Uterus (tissue), 4 donors: ENCODE data around the gene INPP5A. TPM values are rescaled to one million over a fixed set of nuclear protein-coding genes. Genes with fewer than 3 reads are reported as not detected.
"Not testable (repeated sequence)": the region's sequence is repeated elsewhere in the genome, so short reads cannot be mapped to it uniquely, and the experiment has no call there.

Experiments
- DNase-seq, 2 donors: peaks; one replicate each; pipeline ENCODE4 v3.0.0-alpha.2; 2019 to 2020
- H3K27ac ChIP-seq, 2 donors: fragments of 200-600 bp; sonication (generic); 1 replicate in 1 of 2; 2 replicates in 1 of 2; pipeline ENCODE4 v1.5.1; 2016 to 2018
- H3K27me3 ChIP-seq, 2 donors: fragments of 200-600 bp; sonication (generic); one replicate each; pipeline ENCODE4 v1.5.1; 2018 to 2019; ENCODE audit warnings: control low read depth in 1 of 2
- H3K36me3 ChIP-seq, 2 donors: fragments of 200-600 bp; sonication (generic); one replicate each; pipeline ENCODE4 v1.5.1; 2019; ENCODE audit warnings: control low read depth in 1 of 2
- H3K4me1 ChIP-seq, 2 donors: fragments of 200-600 bp; sonication (generic); one replicate each; pipeline ENCODE4 v1.5.1; 2018 to 2019; ENCODE audit warnings: control low read depth in 1 of 2
- H3K4me3 ChIP-seq, 2 donors: fragments of 200-600 bp; sonication (generic); 1 replicate in 1 of 2; 2 replicates in 1 of 2; pipeline ENCODE4 v1.5.1; 2018 to 2019; ENCODE audit warnings: mild to moderate bottlenecking in 1 of 2
- H3K9me3 ChIP-seq, 2 donors: fragments of 200-600 bp; sonication (generic); one replicate each; pipeline ENCODE4 v1.5.1; 2019; ENCODE audit warnings: control low read depth in 1 of 2
- POLR2A ChIP-seq, 2 donors: fragments of 450-650 bp; IDR thresholded peaks; one replicate each; pipeline ENCODE4 v1.6.1; 2016; ENCODE audit warnings: antibody characterized with exemption in 2 of 2, mild to moderate bottlenecking in 1 of 2, moderate library complexity in 1 of 2
- intact Hi-C: fragments of 100-400 bp; cut with DNase I; formaldehyde crosslinking; loops from one replicate; pipeline ENCODE4 v1.15.1; 2023; ENCODE audit warnings: low total_unique reads
- total RNA-seq, 4 donors: library from RNA; depleted of rRNA in 3 of 4; stranded (reverse); fragments of >200 nt in 3 of 4; gene quantifications; one replicate each; pipeline versions ENCODE4 v1.1.0 to v1.2.4, GENCODE V29; 2014 to 2023
- TF ChIP-seq, protein P1 (sequence below), 4 experiments: fragments of 200-600 bp in 2 of 4; fragments of 450-650 bp in 2 of 4; sonication (generic) in 2 of 4; IDR thresholded peaks; one replicate each; pipeline ENCODE4 v1.5.1; 2016 to 2019; ENCODE audit warnings: antibody characterized with exemption in 4 of 4, mild to moderate bottlenecking in 2 of 4, moderate library complexity in 1 of 4
- donor health status: DM: yes; HTN: yes; CAD: no.

The INPP5A gene
- total RNA-seq, 4 donors from 2014 or later: 22.5 to 160 (median 93.2) TPM

DNA sequence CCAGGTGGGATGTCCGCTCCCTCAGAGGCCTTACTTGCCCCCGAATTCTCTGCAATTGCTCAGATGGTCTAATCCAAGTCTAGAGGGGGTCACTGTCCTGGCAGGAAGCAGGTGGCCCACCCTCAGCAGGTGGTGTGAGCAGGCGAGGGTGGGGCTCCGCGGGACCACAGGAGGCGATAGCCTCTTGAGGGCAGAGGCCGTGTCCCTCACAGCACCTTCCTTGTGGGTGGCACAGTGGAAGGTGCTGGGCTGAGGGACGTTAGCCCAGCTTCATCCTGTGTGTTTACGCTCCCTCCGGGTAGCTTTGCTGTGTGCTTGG lies 38.3 kb upstream of the INPP5A start:
- no peaks in the 10 kb centered on the region for H3K27me3 ChIP-seq
- H3K27ac ChIP-seq: no peak overlapping the region
- H3K4me3 ChIP-seq: no peak overlapping the region
- H3K9me3 ChIP-seq: no peaks in the 10 kb centered on the region
- no peaks in the 10 kb centered on the region for H3K36me3 ChIP-seq
- DNase-seq: peak in 1 of 2 donors; percentile 13
- H3K4me1 ChIP-seq: peaks cover 0 to 7% of the 10 kb centered on the region in 2 donors
- TF ChIP-seq, protein P1, sequence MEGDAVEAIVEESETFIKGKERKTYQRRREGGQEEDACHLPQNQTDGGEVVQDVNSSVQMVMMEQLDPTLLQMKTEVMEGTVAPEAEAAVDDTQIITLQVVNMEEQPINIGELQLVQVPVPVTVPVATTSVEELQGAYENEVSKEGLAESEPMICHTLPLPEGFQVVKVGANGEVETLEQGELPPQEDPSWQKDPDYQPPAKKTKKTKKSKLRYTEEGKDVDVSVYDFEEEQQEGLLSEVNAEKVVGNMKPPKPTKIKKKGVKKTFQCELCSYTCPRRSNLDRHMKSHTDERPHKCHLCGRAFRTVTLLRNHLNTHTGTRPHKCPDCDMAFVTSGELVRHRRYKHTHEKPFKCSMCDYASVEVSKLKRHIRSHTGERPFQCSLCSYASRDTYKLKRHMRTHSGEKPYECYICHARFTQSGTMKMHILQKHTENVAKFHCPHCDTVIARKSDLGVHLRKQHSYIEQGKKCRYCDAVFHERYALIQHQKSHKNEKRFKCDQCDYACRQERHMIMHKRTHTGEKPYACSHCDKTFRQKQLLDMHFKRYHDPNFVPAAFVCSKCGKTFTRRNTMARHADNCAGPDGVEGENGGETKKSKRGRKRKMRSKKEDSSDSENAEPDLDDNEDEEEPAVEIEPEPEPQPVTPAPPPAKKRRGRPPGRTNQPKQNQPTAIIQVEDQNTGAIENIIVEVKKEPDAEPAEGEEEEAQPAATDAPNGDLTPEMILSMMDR (IDR thresholded peaks at IDR 0.05): no peak
- intact Hi-C loops: no loop called here

DNA sequence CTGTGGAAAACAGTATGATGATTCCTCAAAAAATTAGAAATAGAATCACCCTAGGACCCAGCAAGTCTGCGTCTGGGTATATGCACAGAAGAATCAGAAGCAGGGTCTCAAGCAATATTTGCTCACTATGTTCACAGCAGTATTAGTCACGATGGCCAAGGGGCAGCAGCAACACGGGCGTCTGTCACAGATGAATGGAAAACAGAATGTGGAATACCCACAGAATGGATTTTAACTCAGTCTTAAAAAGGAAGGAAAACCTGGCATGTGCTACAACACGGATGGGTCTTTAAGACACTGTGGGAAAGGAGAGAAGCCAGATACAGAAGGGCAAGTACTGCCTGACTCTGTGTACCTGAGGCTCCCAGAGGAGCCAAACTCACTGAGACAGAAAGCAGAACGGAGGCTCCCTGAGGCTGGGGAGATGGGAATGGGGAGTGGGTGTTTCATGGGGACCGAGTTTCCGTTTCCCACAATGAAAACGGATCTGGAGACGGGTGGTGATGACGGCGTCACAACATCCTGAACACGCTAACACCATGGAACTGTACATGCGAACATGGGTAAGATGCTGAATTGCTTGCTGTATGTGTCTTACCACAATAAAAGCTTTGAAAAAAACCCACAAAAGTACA lies 36.7 kb upstream of the INPP5A start:
- intact Hi-C loops: no loop called here
- H3K9me3 ChIP-seq: no peaks in the 10 kb centered on the region
- H3K4me1 ChIP-seq: no peaks in the 10 kb centered on the region
- H3K4me3 ChIP-seq: no peak overlapping the region
- DNase-seq: no peak
- H3K27me3 ChIP-seq: no peaks in the 10 kb centered on the region
- H3K36me3 ChIP-seq: no peaks in the 10 kb centered on the region
- TF ChIP-seq POLR2A (IDR thresholded peaks at IDR 0.05): no peak
- TF ChIP-seq, protein P1 (IDR thresholded peaks at IDR 0.05): no peak
- no peak overlapping the region for H3K27ac ChIP-seq

DNA sequence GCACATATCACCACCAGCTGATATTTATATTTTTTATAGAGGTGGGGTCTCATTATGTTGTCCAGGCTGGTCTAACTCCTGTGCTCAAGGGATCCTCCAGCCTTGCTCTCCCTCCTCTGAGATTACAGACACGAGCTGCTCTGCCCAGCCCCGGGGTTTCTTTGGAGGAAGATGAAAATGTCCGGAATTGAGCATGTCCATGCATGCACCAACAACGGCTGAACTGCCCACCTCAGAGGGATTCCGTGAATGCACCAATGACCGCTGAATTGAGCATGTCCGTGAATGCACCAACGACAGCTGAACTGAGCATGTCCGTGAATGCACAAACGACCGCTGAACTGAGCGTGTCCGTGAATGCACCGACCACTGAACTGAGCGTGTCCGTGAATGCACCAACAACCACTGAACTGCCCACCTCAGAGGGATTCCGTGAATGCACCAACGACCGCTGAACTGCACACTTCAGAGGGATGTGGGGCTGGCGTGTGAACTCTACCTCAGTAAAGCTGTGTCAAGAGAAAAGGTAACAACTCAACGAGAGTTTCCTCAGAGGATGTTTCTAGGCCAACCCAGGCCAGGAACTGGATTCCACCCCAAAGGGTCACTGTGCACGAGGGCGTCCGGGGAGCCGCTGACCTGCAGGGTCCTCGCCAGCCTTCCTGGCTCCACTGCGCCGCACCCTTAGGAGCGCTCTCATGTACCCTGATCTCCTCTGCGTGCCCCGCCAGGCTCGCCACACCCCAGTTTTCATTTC lies 34.9 kb upstream of the INPP5A start:
- no peaks in the 10 kb centered on the region for H3K27me3 ChIP-seq
- H3K9me3 ChIP-seq: no peaks in the 10 kb centered on the region
- DNase-seq: no peak
- no peak overlapping the region for H3K4me3 ChIP-seq
- intact Hi-C loops: no loop called here
- H3K27ac ChIP-seq: no peak overlapping the region
- H3K4me1 ChIP-seq: peaks cover 0 to 9% of the 10 kb centered on the region in 2 donors
- H3K36me3 ChIP-seq: no peaks in the 10 kb centered on the region
- TF ChIP-seq, protein P1 (IDR thresholded peaks at IDR 0.05): no peak
- TF ChIP-seq POLR2A (IDR thresholded peaks at IDR 0.05): no peak

DNA sequence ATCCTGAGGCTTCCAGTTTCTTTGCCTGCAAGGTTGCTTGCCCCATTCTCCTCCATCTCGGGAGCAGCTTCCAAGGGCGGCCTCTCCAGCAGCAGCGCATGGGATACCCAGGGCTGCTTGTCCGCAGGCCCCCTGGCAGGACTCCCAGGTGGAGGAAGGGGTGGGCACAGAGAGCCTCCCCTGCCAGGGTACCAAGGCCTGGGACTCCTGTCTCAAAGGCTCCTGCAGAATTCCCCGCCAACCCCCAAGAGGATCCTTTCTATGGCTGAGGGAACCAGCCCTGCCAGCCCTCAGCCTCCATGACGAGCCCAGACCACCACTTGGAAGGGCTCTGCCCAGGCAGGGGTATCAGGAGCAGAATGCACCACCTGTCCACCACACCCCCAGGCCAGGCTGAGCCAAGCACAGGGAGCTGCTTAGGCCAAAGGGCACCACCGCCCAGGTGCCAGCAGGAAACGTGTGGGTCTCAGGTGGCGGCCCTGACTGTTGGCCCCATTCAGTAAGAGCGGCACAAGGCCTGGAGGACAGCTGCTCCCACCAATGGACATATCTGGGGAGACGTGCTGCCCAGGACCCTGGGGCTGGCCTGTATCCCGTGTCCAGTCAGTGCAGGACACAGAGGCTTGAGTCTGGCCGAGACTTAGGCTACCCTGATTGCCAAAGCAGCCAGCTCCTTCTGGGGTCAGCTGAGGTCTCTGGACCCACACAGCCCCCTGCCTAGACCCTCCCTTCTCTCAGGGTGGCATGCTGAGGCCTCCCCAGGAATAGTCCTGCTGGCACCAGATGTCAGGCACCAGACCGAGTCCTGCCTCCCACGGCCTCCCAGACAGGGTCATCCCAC lies 33.8 kb upstream of the INPP5A start:
- H3K9me3 ChIP-seq: no peaks in the 10 kb centered on the region
- H3K36me3 ChIP-seq: no peaks in the 10 kb centered on the region
- H3K27me3 ChIP-seq: no peaks in the 10 kb centered on the region
- peaks cover 0 to 9% of the 10 kb centered on the region in 2 donors for H3K4me1 ChIP-seq
- DNase-seq: peak in 1 of 2 donors; percentile 15
- no peak for TF ChIP-seq POLR2A (IDR thresholded peaks at IDR 0.05)
- no peak overlapping the region for H3K4me3 ChIP-seq
- intact Hi-C loops: no loop called here
- H3K27ac ChIP-seq: no peak overlapping the region

DNA sequence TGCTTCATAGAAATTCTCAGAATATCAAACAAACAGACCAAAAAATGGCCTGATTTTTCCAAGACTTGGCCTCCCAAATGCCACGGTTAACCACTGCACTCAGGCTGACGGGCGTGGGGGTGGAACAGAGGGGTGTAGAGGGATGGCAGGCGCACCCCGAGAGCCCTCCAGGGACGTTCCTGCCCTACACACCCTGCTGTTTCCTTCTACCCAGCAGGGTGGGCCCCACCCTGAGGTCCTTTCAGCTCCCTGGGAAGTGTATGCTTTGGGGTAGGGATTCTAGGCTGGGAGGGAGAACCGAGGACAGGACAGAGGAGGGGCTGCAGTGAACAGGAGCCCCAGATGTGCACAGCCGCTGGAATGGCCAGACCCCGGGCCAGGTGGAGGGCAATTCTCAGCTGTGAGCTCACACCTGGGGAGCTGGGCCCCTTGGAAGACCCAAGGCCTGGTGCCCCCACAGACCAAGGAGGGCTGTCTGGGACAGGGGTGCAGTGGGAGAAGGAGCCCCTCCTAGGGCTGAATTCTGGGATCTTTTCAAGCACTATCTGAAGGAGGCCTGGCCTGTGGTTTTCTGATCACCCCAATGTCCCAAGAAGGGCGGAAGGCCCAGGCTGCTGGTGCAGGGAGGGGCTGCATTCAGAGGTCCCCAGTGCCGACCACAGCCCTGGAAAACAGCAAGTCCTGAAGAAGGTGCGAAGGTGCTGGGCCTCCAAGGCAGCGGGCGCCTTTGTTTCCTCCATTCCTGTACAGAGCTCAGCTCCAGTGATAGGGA lies 32.9 kb upstream of the INPP5A start:
- Histone ChIP-seq H3K27ac (peak overlapping the region in 1 of 2 donors; percentile 5), H3K4me1 (peaks cover 0 to 9% of the 10 kb centered on the region in 2 donors), H3K27me3 (no peaks in the 10 kb centered on the region), H3K9me3 (no peaks in the 10 kb centered on the region), H3K36me3 (no peaks in the 10 kb centered on the region), H3K4me3 (no peak overlapping the region)
- peak; percentile 12 to 14 for DNase-seq
- intact Hi-C loops: no loop called here
- TF ChIP-seq POLR2A (IDR thresholded peaks at IDR 0.05): no peak
- TF ChIP-seq, protein P1 (IDR thresholded peaks at IDR 0.05): no peak

DNA sequence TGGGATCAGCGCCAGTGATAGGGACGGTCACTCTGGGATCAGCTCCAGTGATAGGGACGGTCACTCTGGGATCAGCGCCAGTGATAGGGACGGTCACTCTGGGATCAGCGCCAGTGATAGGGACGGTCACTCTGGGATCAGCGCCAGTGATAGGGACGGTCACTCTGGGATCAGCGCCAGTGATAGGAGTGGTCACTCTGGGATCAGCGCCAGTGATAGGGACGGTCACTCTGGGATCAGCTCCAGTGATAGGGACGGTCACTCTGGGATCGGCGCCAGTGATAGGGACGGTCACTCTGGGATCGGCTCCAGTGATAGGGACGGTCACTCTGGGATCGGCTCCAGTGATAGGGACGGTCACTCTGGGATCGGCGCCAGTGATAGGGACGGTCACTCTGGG lies 32.0 kb upstream of the INPP5A start:
- DNase-seq: peak; percentile 10 to 42
- intact Hi-C loops: not testable (repeated sequence)

More for the DNA sequence above, 32.0 kb upstream of the INPP5A start:
- not testable (repeated sequence) for H3K4me3 ChIP-seq, H3K9me3 ChIP-seq, H3K36me3 ChIP-seq, H3K4me1 ChIP-seq, H3K27me3 ChIP-seq
- peak overlapping the region in 1 of 2 donors; percentile 45 for H3K27ac ChIP-seq
